ENCODE measurements around the gene FAF1.
"Not testable (repeated sequence)": the region's sequence is repeated elsewhere in the genome, so short reads cannot be mapped to it uniquely, and the experiment has no call there.

The FAF1 gene

DNA sequence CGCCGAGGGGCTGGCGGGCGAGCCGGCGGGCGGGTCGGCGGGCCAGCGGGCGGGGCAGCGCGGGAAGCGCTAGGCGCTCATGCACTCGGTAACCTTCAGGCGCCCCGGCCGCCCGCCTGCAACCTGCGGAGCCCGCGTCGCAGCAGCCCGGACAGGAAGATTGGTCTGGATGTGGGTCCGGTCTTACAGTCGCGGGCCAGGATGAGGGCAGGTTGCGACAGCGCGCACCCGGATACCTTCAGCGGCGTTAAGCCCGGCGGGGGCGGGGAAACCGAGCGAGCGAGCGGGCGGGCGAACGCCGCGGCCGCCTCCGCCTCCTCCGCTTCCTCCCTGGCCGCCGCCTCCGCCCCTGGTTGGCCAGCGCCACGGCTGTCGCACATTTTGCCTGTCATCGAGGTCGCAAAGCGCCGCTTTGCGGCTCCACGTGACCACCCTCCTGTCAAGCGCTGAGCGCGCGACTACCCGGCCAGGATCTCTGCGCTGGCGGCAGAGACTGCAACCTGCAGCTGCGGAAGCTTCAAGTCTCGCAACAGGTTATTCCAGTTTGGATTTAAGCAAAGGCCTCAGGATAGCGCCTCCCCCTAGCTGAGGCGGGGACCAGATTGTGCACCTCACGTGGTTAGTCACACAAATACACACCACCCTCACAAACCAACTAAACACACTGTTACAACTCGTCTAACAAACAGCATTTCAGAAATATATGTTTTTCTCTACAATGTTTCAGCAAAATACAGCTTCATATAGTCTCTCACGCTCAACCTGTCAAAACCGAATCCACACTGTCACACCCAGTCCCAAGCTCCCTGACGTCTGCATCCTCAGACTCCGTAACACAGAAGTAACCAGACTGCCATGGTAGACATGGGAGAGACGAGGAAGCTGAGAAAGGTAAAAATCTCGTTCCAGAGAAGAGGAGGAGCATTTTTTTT is at the start of gene FAF1:
Gene FAF1 (minus strand): TSS at position 355 of the 932 bp plus-strand sequence. CDS start 456 bp downstream, outside the sequence.
- peak; percentile 94 to 95 (median 94) for DNase-seq (ENCODE audit: low read depth in 2 of 3, low spot score in 1 of 3)

GRCh38 chr1:51009381-51009780 is 49.3 kb upstream of the FAF1 start:
- no peak for DNase-seq (ENCODE audit: low read depth in 2 of 3, low spot score in 1 of 3)

- not testable (repeated sequence) for DNase-seq (ENCODE audit: low read depth in 2 of 3, low spot score in 1 of 3)
Observed at GRCh38 chr1:51005549-51005948, 45.5 kb upstream of the FAF1 start.

DNA sequence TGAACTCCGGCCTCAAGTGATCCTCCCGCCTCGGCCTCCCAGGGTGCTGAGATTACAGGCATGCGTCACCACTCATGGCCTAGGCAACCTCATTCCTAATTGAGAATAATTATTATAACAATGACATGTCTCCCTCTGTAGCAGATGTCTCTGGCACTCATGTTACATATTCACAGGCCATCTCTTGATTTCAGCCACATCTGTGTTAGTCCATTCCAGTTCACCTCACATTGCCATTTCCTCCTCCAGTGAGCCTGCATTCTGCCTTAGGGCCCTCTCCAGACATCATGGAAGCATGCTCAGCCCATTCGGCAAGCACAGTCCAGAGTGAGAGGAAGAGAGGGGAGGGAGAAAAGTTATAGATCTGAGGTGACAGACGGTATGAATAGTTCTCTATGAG is 42.4 kb upstream of the FAF1 start:
- DNase-seq (ENCODE audit: low read depth in 2 of 3, low spot score in 1 of 3): no peak

GRCh38 chr1:51000651-51001050 is 40.6 kb upstream of the FAF1 start:
- no peak for DNase-seq (ENCODE audit: low read depth in 2 of 3, low spot score in 1 of 3)

- DNase-seq (ENCODE audit: low read depth in 2 of 3, low spot score in 1 of 3): no peak
Observed at GRCh38 chr1:51000160-51000559, 40.1 kb upstream of the FAF1 start.

- not testable (repeated sequence) for DNase-seq (ENCODE audit: low read depth in 2 of 3, low spot score in 1 of 3)
Observed at GRCh38 chr1:50999375-50999774, 39.3 kb upstream of the FAF1 start.

GRCh38 chr1:50996083-50996482 is 36.0 kb upstream of the FAF1 start:
- DNase-seq (ENCODE audit: low read depth in 2 of 3, low spot score in 1 of 3): no peak

GRCh38 chr1:50995651-50996050 is 35.6 kb upstream of the FAF1 start:
- no peak for DNase-seq (ENCODE audit: low read depth in 2 of 3, low spot score in 1 of 3)

DNA sequence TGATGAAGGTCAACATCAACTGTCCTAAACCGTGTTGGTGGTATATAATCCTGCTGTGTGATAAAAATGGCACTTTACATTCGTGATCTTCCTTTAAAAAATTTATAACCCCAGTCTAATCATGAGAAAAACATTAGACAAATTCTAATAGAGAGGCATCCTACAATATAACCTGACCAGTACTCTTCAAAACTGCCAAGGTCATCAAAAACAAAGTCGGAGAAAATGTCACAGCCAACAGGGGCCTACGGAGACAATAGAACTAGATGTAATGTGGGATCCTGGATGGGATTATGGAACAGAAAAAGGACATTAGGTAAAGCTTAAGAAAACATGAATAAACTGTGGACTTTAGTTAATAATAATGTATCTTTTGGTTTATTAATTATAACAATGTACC is 34.9 kb upstream of the FAF1 start:
- no peak for DNase-seq (ENCODE audit: low read depth in 2 of 3, low spot score in 1 of 3)

DNA sequence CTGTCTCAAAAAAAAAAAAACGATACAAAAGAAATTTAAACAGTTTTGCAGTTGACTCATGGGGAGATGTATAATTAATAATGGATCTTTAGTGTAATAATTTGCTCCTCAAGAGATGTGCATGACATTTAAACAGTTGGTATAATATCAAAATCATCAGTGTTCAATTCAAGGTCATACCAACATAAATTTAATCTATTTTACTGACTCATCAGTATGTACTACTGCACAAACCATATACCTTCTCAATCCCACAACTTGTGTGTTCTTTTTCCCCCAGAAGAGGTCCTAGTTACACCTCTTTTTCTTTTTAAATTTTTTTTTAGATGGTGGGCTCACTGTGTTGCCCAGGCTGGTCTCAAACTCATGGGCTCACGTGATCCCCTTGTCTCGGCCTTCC is 33.6 kb upstream of the FAF1 start:
- DNase-seq (ENCODE audit: low read depth in 2 of 3, low spot score in 1 of 3): no peak

GRCh38 chr1:50992532-50993318 is 32.7 kb upstream of the FAF1 start:
- DNase-seq (ENCODE audit: low read depth in 2 of 3, low spot score in 1 of 3): no peak

GRCh38 chr1:50989694-50990093 is 29.6 kb upstream of the FAF1 start:
- no peak for DNase-seq (ENCODE audit: low read depth in 2 of 3, low spot score in 1 of 3)

DNA sequence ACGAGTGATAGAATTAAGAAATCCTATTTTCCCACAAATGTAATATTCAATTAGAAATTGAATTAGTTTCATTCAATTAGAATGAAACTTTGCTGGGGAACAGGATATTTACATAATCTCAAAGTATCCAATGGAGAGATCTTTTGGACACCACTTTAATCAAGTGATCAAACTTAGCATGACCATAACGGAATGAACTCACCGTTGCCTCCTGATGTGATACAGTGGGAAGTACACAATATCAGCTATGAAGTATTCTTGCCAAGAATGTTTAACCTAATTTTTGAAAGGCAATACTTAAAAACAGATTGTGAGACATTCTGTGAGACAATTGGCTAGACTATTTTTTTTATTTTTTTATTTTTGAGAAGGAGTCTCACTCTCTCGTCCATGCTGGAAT is 26.6 kb upstream of the FAF1 start:
- DNase-seq (ENCODE audit: low read depth in 2 of 3, low spot score in 1 of 3): no peak

GRCh38 chr1:50985094-50985493 is 25.0 kb upstream of the FAF1 start:
- DNase-seq (ENCODE audit: low read depth in 2 of 3, low spot score in 1 of 3): no peak

GRCh38 chr1:50983219-50983802 is 23.2 kb upstream of the FAF1 start:
- DNase-seq (ENCODE audit: low read depth in 2 of 3, low spot score in 1 of 3): no peak

DNA sequence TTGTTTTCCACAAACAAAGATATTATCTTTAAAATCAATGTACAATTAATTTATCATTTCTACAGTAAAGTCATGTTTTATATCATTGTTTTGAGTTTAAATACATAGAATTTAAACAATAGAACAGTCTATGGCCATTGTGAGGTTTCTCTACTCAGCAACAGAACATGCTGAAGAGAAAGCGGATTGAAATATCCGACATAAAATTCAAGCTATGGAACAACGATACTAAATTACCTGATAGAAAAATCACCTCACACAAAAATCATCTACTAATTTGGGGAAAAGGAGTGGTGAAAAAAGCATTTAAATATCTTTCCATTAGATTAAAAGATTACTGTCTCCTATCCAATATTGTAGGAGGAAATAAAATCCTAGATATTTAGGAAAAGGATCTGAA is 22.5 kb upstream of the FAF1 start:
- DNase-seq (ENCODE audit: low read depth in 2 of 3, low spot score in 1 of 3): no peak

- no peak for DNase-seq (ENCODE audit: low read depth in 2 of 3, low spot score in 1 of 3)
Observed at GRCh38 chr1:50981741-50982140, 21.7 kb upstream of the FAF1 start.

- no peak for DNase-seq (ENCODE audit: low read depth in 2 of 3, low spot score in 1 of 3)
Observed at GRCh38 chr1:50980505-50980904, 20.4 kb upstream of the FAF1 start.

DNA sequence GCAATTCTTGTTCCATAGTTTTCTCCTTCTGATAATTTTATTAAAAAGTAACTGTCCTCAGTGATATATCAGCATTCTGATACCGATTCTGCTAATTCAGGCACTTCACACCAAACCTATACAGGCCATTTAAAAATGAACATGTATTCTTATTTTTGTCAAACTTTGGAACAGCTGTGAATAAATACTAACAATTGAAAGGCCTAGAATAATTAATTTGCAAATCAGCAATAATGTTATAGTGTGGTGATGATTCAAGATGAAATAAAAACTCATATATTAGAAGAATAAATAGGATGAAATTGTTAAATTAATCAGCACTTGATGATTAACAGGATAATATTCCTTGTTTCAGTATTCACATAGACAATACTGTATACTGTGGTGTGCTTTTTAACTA is 19.9 kb upstream of the FAF1 start:
- no peak for DNase-seq (ENCODE audit: low read depth in 2 of 3, low spot score in 1 of 3)

- no peak for DNase-seq (ENCODE audit: low read depth in 2 of 3, low spot score in 1 of 3)
Observed at GRCh38 chr1:50978852-50979781, 19.1 kb upstream of the FAF1 start.

All from stimulated activated CD4-positive, alpha-beta T cell treated with anti-CD3 and anti-CD28 coated beads, Interleukin-12 subunit alpha, Interleukin-12 subunit beta, amount 100 ng/mL, for 48 hours (primary cell).